ENCODE results near the gene HBM.
"Not testable (repeated sequence)": the region's sequence is repeated elsewhere in the genome, so short reads cannot be mapped to it uniquely, and the experiment has no call there.

The HBM gene

GRCh38 chr16:149024-149660, 16.6 kb upstream of the HBM start:
- no peak for DNase-seq

GRCh38 chr16:152141-153128, 13.3 kb upstream of the HBM start, which contains the start of gene HBZ:
Gene HBZ (plus strand): TSS chr16:152644. CDS start chr16:152910, 266 bp downstream.
- DNase-seq, result no peak

- not testable (repeated sequence) for DNase-seq
Measured at GRCh38 chr16:153129-153521, 12.7 kb upstream of the HBM start.

GRCh38 chr16:153550-154216, 12.1 kb upstream of the HBM start:
- not testable (repeated sequence) for DNase-seq

GRCh38 chr16:154217-155030, 11.4 kb upstream of the HBM start:
- no peak for DNase-seq

GRCh38 chr16:155031-155398, 10.8 kb upstream of the HBM start:
- no peak for DNase-seq

- no peak for DNase-seq
Measured at GRCh38 chr16:159136-159849, 6.5 kb upstream of the HBM start.

GRCh38 chr16:160242-160641, 5.5 kb upstream of the HBM start:
- not testable (repeated sequence) for DNase-seq

GRCh38 chr16:160691-161190, 5.0 kb upstream of the HBM start:
- no peak for DNase-seq

GRCh38 chr16:162271-162991, 3.3 kb upstream of the HBM start:
- DNase-seq, result no peak

- not testable (repeated sequence) for DNase-seq
Measured at GRCh38 chr16:163139-163538, 2.6 kb upstream of the HBM start.

- not testable (repeated sequence) for DNase-seq
Measured at GRCh38 chr16:163696-164095, 2.1 kb upstream of the HBM start.

GRCh38 chr16:164134-164823, 1.5 kb upstream of the HBM start:
- not testable (repeated sequence) for DNase-seq

- DNase-seq, result no peak
Measured at GRCh38 chr16:164827-165538, 795 bp upstream of the HBM start.

GRCh38 chr16:166375-167121, 770 bp downstream of the HBM start:
- DNase-seq, result no peak

- DNase-seq, result no peak
Measured at GRCh38 chr16:167122-167690, 1.4 kb downstream of the HBM start.

GRCh38 chr16:168424-168823, 2.6 kb downstream of the HBM start:
- DNase-seq, result no peak

- DNase-seq, result no peak
Measured at GRCh38 chr16:169014-169413, 3.2 kb downstream of the HBM start.

All from activated CD4-positive, alpha-beta T cell treated with anti-CD3 and anti-CD28 coated beads, Interleukin-2, amount 50 U/mL, for 4 hours (primary cell).